A204.1 (cell line): ENCODE results near the gene TPRN.

Experiments used
- FAIRE-seq: peaks from 2 replicates; lab custom pipeline; 2012; peaks lifted over from hg19 to GRCh38; lab: Jason Lieb, UNC

The TPRN gene

DNA sequence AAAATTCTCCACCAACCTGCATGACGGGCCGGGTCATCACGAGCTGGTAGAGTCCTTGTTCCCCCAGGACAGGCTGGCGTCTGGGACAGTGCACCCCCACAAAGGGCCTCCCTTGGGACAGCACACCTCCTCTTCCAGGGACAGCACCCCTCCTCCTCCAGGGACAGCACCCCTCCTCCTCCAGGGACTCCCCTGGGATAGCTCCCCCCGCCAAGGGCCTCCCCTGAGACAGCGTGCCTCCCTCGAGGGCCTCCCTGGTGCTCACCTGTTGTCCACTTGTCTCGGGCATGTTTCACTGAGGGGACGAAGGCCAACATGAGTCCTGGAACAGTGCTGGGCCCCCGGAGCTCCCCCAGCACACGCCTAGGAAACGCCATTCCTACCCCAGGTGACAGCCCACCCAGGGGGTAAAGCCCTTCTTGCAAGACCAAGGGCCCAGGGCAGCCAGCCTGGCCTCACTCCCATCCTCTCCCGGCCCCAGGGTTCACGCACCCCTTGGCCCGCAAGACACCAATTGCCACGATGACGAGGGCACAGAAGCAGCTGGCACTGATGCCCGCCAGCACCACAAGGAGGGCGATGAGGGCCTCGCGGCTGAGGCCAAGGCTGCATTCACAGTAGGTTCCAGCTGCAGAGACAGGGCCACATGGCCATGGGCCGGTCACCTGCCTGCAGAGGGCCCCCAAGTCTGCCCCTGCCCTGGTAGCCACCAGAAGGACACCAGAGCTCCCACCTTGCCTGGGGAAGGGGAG, 29.2 kb downstream of the TPRN start:
- no peak for FAIRE-seq

- FAIRE-seq: no peak
Observed at GRCh38 chr9:137170486-137171148, 29.9 kb downstream of the TPRN start.

GRCh38 chr9:137169896-137170358, 30.6 kb downstream of the TPRN start, which contains the start of gene LRRC26:
LRRC26 (minus strand) TSS chr9:137170051; CDS start chr9:137169943, 108 bp downstream.
- FAIRE-seq: no peak

- no peak for FAIRE-seq
Observed at GRCh38 chr9:137168904-137169856, 31.4 kb downstream of the TPRN start.

GRCh38 chr9:137168573-137168903, 32.0 kb downstream of the TPRN start:
- FAIRE-seq: no peak

- FAIRE-seq: no peak
Observed at GRCh38 chr9:137167747-137168572, 32.6 kb downstream of the TPRN start.

GRCh38 chr9:137167277-137167746, 33.2 kb downstream of the TPRN start:
- FAIRE-seq: no peak

DNA sequence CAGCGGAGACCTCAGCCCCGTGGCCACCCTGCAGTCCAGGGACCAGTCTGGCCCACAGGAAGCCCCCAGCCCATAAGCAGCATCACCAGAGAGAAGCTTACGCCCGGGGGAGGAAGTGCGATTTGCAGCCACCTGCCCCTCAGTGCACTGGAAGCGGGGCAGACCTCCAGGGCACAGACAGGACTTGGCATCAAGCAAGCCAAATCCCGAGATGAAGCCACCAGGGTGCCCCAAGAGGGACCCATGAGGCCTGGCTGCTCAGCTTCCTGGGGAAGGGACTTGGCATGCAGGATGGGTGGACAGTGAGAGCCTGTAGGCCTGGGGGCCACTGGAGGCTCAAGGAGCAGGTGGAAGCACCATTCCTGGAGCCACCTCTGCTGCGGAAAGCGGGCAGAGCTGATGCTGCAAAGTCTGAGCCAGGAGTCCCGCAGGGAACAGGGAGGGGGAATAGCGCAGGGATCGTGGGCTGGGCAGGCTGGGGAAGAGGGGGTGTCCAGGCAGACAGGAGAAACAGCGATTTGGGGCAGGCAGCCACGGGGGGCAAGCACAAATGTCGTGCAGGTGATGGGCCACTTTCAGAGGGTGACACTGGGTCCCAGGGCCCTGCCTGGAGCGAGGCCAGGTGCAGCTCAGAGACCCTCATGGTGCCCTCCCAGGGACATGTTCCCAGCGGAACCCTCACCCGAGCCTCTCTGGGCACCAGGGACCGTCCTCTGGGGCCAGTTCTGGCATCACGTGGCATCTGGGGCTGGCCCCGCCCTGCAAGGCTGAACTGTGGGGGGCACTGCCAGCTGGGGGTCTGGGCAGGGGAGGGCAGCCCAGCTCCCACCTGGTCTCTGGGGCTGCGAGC, 33.9 kb downstream of the TPRN start:
- no peak for FAIRE-seq

GRCh38 chr9:137165250-137165836, 35.2 kb downstream of the TPRN start:
- FAIRE-seq: no peak

DNA sequence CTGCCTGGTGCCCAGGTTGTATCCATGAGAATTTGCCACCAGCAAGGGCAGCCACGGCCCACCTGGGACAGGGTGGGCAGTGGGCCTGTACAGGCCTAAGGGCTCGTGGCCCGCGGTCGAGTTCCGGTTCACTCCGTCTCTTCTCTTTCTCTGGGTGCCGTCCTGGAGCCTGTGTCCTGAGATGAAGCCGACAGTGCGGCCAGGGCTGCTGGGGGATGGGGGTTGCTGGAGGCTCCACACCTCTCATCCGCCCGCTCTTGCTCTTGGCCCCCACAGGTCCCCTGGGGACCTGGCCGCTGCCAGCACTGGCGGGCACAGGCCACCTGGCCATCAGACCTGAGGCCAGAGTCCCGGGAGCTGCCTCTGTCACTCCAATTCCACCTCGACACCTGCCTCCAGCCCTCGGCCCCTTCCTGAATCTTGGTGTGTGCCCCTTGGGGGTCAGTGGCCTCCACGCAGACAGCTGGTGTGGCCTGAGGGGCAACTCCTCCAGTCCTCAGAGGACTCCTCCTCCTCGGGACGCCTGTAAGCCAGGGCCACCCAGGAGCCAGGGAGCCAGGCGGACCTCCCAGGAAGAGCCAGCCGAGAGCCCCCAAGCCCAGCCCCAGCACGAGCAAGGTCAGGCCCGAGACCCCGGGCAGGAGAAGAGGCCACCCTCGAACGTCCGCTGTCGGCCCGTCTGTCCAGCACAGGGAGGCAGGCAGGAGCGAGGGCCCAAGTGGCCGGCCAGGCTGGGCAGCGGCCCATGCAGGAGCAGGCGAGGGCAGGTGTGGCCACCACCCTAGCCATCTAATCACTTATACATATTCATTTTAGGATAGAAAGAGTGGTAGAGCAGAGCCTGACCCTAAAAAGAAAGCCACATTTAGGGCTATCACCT, 35.9 kb downstream of the TPRN start:
- FAIRE-seq: no peak

GRCh38 chr9:137163805-137164204, 36.7 kb downstream of the TPRN start:
- no peak for FAIRE-seq

DNA sequence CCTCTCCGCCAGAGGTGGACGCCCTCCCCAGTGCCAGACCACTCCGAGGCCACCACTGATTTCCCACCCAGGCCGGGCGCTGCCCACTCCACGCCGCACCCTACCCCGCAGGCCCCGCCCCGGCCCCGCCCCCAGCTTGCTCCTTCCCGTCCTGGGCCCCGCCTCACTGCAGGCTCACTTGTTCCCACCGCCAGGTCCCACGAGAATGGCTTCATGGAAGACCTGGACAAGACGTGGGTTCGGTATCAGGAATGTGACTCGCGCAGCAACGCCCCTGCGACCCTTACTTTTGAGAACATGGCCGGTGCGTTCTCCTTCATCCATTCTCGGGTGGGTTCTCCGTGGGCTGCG, 37.2 kb downstream of the TPRN start:
- no peak for FAIRE-seq

GRCh38 chr9:137162505-137163364, 37.8 kb downstream of the TPRN start:
- no peak for FAIRE-seq

- no peak for FAIRE-seq
Observed at GRCh38 chr9:137161558-137162486, 38.7 kb downstream of the TPRN start.

DNA sequence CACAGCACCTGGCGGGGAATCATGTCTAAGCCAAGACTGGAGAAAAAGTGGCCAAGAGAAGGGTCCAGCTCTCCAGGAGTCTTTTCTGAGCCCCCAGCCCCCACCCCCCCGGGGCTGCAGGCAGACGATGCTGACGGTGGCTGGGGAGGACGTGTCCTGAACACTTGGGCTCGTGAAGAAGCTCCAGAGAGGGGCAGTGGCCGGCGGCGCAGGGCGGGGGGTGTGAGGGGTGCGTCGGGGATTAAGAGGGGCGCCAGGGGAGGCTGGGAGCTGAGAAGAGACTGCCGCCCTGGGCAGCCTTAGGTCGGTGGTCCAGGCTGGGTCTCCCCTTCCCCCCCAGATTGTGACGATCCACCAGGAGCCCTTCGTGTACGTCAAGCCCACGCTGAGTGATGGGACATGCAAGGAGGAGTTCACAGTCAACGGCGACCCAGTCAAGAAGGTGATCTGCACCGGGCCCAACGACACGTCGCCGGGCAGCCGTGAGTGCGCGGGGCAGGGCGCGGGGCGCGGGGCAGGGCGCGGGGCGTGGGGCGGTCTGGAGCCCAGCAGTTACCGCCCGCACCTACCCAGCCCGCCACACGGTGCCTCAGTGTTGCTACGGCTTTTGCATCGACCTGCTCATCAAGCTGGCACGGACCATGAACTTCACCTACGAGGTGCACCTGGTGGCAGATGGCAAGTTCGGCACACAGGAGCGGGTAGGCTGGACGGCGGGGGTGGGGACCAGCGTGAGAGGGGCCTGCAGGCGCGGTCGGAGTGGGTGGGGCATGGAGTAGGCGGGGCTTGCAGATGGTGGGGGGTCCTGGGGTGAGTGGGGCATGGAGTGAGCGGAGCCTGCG, 39.6 kb downstream of the TPRN start:
- FAIRE-seq: no peak

DNA sequence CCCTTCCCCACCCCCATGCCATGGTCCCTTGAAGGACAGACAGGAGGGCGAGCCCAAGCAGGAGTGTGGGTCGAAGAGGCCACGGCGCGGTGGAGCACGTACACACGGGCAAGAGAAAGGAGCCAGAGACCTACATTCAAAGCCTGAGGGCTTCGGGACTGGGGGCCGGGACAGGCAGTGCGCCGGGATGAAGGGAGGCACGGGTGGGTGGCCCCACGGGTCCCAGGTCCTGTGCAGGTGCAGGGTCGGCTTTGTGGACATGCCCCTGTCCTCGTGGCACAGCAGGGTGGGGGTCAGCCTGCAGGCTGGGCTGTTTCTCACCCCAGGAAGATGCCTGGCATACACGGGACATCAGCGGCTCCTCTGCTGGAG, 40.5 kb downstream of the TPRN start:
- FAIRE-seq: no peak
